AG10803 (cell line): ENCODE data around the gene HDAC1.

Experiments used
- DNase-seq: peaks from one replicate; pipeline ENCODE4 v3.0.0; 2010; ENCODE audit warnings: low read depth
- H3K4me3 ChIP-seq: 2 replicates; pipeline ENCODE4 v1.5.1; 2011; ENCODE audit warnings: mild to moderate bottlenecking, low read length, control low read depth
- TF ChIP-seq, protein P1 (sequence below): conservative IDR thresholded peaks from 2 replicates; pipeline ENCODE4 v1.5.1; 2011; ENCODE audit warnings: mild to moderate bottlenecking, low read length, control low read depth, inconsistent platforms

The HDAC1 gene

DNA sequence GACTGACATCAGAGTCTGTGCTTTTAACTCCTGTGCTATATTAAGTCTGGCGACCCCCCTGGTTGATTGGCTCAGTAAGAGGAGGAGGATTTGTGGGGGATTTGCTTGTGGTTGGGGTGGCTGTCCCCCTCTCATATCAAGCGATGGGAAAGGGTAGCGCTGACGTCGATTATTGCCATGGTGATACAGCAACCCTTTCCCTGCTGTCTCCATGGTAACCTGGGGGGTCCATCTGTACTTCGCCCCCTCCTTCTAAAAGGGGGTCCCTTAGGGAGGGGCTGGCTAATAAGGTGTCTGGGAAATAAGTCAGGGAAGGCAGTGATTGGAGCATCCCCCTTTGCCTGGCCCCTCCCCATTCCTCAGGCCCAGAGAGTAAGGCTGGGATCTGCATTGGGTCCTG, 65.7 kb downstream of the HDAC1 start:
- no peak for DNase-seq
- no peak overlapping the region for H3K4me3 ChIP-seq
- TF ChIP-seq, protein P1, sequence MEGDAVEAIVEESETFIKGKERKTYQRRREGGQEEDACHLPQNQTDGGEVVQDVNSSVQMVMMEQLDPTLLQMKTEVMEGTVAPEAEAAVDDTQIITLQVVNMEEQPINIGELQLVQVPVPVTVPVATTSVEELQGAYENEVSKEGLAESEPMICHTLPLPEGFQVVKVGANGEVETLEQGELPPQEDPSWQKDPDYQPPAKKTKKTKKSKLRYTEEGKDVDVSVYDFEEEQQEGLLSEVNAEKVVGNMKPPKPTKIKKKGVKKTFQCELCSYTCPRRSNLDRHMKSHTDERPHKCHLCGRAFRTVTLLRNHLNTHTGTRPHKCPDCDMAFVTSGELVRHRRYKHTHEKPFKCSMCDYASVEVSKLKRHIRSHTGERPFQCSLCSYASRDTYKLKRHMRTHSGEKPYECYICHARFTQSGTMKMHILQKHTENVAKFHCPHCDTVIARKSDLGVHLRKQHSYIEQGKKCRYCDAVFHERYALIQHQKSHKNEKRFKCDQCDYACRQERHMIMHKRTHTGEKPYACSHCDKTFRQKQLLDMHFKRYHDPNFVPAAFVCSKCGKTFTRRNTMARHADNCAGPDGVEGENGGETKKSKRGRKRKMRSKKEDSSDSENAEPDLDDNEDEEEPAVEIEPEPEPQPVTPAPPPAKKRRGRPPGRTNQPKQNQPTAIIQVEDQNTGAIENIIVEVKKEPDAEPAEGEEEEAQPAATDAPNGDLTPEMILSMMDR, result no peak

DNA sequence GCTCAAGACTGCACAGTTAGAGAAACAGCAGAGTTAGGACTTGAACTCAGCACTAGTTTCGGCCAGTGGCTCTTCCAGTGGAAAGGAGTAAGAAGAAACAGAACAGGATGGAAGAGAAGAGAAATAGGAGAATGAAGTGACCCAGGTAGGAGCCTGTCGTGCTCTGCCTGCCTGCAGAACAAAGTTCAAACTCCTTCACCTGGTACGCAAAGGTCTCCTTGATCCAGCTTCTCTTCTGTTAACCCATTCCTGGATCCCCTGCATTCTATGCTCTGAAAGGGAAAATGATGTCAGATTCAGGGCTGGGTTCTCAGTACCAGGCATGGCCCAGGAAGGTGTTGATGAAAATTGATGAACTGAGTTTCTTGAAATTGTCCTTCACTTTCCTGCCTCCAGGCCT, 66.6 kb downstream of the HDAC1 start:
- TF ChIP-seq, protein P1, result no peak
- no peak for DNase-seq
- H3K4me3 ChIP-seq, result no peak overlapping the region

DNA sequence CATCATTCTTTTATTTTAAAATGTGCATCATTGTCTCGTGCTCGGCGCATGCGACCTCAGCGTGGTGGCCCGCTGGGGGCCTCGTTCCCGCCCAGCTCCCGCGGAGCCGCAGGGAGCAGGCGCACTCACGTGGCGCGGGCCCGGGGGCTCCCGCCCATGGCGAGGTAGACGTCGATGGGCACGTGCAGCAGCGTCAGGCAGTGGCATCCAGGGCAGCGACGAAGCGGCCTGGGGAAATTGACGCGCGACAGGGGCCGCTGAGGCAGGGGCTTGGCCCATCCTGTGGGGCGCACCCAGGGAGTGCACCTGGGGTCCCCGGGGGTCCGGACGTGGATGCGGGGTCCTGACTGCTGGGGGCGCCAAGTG, 69.4 kb downstream of the HDAC1 start:
- TF ChIP-seq, protein P1, result no peak
- no peak for DNase-seq
- no peak overlapping the region for H3K4me3 ChIP-seq

DNA sequence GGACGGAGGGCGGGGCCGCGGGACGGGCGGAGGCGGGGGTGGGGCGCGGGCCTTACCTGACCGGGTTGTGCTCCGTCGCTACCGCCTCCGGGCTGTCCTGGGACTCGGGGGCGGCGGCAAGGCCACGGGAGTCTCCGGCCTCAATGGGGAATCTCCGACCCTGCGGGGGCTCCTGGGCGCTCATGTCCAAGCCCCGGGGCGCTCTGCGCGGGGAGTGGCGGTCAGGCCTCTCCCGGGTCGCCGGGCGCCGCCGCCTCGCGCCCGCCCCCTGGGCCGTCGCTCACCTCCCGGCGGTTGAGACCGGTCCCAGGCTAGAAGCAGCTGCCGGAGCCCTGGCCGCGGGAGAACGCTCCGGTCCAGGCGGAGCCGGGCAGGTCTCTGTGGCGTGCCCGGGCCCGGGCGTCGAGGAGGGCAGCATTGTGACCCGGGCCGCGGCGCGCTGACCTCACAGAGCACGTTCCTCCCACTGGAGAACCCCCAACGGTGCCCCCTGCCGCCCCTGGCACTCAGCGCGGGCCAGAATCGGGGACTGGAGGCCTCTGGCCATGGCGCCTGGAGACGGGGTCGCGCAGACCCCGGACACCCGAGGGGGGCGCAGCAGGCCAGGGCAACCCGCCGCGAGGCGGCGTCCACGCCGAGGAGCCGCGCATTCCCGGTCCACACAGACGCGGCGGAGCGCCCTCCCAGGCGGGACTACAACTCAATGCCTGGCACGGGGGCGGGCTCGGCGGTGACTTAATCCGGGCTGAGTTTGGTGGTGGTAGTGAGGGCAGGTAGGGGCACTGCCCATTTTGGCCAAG, 70.0 kb downstream of the HDAC1 start:
- TF ChIP-seq, protein P1, result peak; percentile 18
- peak overlapping the region; percentile 35 for H3K4me3 ChIP-seq
- DNase-seq, result no peak

DNA sequence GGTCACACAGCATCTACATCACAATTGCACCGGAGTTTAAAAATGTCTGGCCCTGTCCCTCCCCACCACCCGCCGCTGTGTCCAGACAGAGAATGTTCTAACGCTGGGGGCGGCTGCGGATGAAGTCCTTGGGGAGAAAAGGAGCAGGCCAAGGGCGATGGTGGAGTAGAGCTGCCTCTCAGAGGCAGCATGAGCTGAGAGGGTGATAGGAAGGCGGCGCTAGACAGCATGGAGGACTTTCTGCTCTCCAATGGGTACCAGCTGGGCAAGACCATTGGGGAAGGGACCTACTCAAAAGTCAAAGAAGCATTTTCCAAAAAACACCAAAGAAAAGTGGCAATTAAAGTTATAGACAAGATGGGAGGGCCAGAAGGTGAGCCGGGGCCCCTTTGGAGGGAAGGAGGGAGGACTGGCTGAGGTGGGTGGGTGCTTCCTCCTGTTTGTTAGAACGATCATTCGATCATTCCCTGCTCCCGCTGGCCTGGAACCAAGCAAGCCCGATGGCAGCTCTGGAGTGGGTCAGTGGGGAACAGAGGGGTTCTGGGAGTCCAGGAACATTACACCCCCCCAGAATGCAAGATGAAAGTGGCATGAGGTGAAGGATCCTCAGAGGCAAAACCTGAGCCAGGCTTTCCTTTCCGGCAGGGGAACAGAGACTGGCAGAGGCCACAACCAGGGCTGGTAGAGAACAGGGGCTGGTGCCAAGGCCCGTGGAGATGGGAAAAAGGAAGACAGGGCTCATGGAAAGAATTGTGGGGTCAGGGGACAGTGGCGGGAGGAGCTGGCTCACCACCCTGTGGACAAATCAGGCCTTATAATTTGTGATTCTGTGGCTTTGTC, 70.8 kb downstream of the HDAC1 start, which contains the start of the genes FAM229A and TSSK3:
Gene FAM229A, minus strand, starts transcription at position 12 of the 840 bp plus-strand sequence. CDS start 394 bp downstream, outside the sequence.
Gene TSSK3, plus strand, starts transcription at position 66 of the 840 bp plus-strand sequence. Its CDS starts 163 bp downstream, at position 229.
- H3K4me3 ChIP-seq, result peak within 1 kb of the TSS; percentile 35
- no peak for DNase-seq
- TF ChIP-seq, protein P1, result no peak

DNA sequence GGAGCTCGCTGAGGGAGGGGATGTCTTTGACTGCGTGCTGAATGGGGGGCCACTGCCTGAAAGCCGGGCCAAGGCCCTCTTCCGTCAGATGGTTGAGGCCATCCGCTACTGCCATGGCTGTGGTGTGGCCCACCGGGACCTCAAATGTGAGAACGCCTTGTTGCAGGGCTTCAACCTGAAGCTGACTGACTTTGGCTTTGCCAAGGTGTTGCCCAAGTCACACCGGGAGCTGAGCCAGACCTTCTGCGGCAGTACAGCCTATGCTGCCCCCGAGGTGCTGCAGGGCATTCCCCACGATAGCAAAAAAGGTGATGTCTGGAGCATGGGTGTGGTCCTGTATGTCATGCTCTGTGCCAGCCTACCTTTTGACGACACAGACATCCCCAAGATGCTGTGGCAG, 71.8 kb downstream of the HDAC1 start:
- H3K4me3 ChIP-seq, result no peak overlapping the region
- TF ChIP-seq, protein P1, result no peak
- no peak for DNase-seq

DNA sequence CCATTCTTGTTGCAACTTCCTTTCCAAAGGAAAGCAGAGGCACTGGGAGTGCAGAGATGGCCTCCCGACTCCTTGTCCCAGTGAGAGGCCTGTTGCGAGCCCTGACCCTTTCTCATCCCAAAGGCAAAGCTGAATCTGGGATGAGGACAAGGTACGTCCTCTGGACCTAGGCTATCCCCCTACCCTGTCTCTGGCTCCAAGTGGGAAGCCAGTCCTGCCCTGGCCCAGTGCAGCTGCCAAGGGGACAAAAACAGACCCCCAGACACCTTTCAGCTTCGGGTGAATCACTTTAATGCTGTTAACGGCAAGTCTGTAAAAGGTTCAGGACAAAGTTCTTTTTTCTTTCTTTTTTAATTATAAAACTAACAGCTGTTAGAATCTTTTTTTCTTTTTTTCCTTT, 73.0 kb downstream of the HDAC1 start:
- no peak for DNase-seq
- H3K4me3 ChIP-seq, result no peak overlapping the region
- TF ChIP-seq, protein P1, result no peak
